Liver (tissue), 3 donors: ENCODE results near the gene LDLRAD4.

ENCODE experiments used
- ATF3 ChIP-seq: IDR thresholded peaks from 2 replicates; pipeline ENCODE4 v1.6.1; 2016; ENCODE audit warnings: antibody characterized with exemption
- CTCF ChIP-seq: fragments of 150-350 bp; IDR thresholded peaks from 2 replicates; pipeline ENCODE4 v1.5.1; 2017; ENCODE audit warnings: improper control_type of control experiment, low read depth, low read length; ENCODE audit not compliant: missing input control
- GABPA ChIP-seq, 2 donors: IDR thresholded peaks in 1 of 2; conservative IDR thresholded peaks in 1 of 2; 2 replicates each; pipeline ENCODE4 v1.6.1; 2016; ENCODE audit warnings: antibody characterized with exemption in 2 of 2, mild to moderate bottlenecking in 1 of 2, moderate library complexity in 1 of 2
- HNF4A ChIP-seq, 2 donors: conservative IDR thresholded peaks; 2 replicates each; pipeline ENCODE4 v1.6.1; 2016; ENCODE audit warnings: antibody characterized with exemption in 2 of 2, mild to moderate bottlenecking in 2 of 2
- NR2F2 ChIP-seq: IDR thresholded peaks from 2 replicates; pipeline ENCODE4 v1.6.1; 2016; ENCODE audit warnings: antibody characterized with exemption
- RAD21 ChIP-seq, 2 donors: IDR thresholded peaks; 2 replicates each; pipeline ENCODE4 v1.6.1; 2016; ENCODE audit warnings: antibody characterized with exemption in 2 of 2, mild to moderate bottlenecking in 2 of 2
- SP1 ChIP-seq: IDR thresholded peaks from 2 replicates; pipeline ENCODE4 v1.6.1; 2018; ENCODE audit warnings: antibody characterized with exemption, mild to moderate bottlenecking
- TAF1 ChIP-seq: conservative IDR thresholded peaks from 2 replicates; pipeline ENCODE4 v1.6.1; 2016; ENCODE audit warnings: antibody characterized with exemption, mild to moderate bottlenecking
- TF ChIP-seq, protein P1 (sequence below): IDR thresholded peaks from 2 replicates; pipeline ENCODE4 v1.6.1; 2016; ENCODE audit warnings: antibody characterized with exemption, mild to moderate bottlenecking
- donor health status: healthy.
- donor health status: healthy.

- TF ChIP-seq RAD21 (IDR thresholded peaks at IDR 0.05): no peak
- TF ChIP-seq CTCF: no peak
- no peak for TF ChIP-seq SP1
- no peak for TF ChIP-seq GABPA (IDR thresholded peaks at IDR 0.05 in 1 of 2, conservative IDR thresholded peaks at IDR 0.05 in 1 of 2)
- TF ChIP-seq TAF1: no peak
- no peak for TF ChIP-seq HNF4A (conservative IDR thresholded peaks at IDR 0.05)
- no peak for TF ChIP-seq ATF3
- no peak for TF ChIP-seq NR2F2
- TF ChIP-seq, protein P1, sequence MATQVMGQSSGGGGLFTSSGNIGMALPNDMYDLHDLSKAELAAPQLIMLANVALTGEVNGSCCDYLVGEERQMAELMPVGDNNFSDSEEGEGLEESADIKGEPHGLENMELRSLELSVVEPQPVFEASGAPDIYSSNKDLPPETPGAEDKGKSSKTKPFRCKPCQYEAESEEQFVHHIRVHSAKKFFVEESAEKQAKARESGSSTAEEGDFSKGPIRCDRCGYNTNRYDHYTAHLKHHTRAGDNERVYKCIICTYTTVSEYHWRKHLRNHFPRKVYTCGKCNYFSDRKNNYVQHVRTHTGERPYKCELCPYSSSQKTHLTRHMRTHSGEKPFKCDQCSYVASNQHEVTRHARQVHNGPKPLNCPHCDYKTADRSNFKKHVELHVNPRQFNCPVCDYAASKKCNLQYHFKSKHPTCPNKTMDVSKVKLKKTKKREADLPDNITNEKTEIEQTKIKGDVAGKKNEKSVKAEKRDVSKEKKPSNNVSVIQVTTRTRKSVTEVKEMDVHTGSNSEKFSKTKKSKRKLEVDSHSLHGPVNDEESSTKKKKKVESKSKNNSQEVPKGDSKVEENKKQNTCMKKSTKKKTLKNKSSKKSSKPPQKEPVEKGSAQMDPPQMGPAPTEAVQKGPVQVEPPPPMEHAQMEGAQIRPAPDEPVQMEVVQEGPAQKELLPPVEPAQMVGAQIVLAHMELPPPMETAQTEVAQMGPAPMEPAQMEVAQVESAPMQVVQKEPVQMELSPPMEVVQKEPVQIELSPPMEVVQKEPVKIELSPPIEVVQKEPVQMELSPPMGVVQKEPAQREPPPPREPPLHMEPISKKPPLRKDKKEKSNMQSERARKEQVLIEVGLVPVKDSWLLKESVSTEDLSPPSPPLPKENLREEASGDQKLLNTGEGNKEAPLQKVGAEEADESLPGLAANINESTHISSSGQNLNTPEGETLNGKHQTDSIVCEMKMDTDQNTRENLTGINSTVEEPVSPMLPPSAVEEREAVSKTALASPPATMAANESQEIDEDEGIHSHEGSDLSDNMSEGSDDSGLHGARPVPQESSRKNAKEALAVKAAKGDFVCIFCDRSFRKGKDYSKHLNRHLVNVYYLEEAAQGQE: no peak
These were observed 75.7 kb downstream of the LDLRAD4 start for GRCh38 chr18:13294309-13294708.
